SIG-M5 treated with dmso at 0.1 percent for 504 hours (cell line): ENCODE data around the gene CASP1.
"Not testable (repeated sequence)": the region's sequence is repeated elsewhere in the genome, so short reads cannot be mapped to it uniquely, and the experiment has no call there.

Experiments used
- DNase-seq: peaks from one replicate; lab custom pipeline; 2025; ENCODE audit not compliant: unreplicated experiment; lab: John Stamatoyannopoulos, UW

CASP1 gene

DNA sequence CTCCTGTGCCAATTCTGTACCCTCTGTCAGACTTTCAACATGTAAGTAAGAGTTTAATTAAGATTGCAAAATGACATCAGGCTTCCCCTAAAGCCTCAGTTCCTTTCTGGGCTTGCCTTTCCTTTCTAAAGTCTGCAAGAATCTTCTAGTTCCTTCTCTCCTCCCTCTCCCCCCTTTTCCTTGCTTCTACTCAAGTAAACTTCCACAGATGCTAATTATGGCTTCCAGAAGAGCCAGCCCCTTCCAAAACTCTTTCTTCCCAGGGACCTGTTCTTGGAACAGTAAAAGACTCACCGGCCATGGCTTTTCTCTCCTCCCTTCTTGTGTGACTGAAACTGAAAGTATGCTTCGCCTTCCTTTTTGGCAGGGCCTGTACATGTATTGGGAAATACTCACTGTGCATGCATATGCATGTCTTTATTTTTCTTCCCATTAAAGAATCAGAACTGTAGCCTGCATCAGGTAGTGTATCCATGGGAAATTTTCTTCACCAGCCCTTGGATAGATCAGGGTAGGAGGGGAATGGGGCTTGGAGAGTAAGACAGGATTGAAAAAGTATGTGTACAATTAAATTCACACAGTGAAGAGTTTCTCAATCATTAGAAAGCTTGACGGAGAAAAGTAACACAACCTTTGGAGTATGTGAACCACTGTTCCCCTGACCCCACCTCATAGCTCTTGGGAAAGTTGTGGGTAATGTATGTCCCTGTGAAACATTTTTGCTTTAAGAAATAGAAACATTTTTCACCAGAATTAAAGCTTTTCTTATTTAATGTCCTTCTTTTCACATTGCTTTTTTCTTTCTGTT is at the start of gene CASP1:
TSS of gene CASP1 (minus strand) at position 332 of the 808 bp plus-strand sequence. CDS start at position 301, 31 bp downstream.
- DNase-seq = peak; percentile 83

DNA sequence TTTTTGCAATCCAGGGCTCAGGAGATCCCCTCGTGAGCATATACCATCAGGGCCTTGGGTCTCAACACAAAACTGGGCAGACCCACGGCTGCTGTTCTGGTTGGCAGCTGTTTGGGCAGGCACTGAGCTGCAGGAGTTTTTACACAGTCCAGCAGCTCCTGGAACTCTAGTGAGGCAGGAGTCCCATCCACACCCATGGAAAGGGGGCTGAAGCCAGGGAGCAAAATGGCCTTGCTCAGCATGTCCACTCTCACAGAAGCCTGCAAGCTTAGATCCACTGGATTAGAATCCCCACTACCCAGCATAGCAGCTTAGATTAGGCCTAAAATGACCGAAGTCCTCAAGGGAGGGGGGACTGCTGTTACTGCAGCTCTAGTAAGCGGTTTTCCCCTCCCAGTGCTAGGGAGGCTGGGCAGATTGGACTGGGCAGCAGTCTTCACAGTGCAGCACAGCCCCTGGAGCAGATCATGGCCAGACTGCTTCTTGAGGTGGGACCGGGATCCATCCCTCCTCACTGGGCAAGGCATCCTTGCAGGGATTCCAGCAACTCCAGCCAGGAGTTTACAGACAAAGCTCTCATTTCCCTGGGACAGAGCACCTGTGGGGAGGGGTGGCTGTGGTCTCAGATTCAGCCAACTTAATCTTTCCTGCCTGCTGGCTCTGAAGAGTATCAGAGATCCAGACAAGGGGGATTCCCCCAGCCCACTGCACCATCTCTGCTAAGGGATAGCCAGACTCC is 46.6 kb upstream of the CASP1 start:
- DNase-seq = no peak

- not testable (repeated sequence) for DNase-seq
These were observed 45.4 kb upstream of the CASP1 start for GRCh38 chr11:105080171-105080906.

DNA sequence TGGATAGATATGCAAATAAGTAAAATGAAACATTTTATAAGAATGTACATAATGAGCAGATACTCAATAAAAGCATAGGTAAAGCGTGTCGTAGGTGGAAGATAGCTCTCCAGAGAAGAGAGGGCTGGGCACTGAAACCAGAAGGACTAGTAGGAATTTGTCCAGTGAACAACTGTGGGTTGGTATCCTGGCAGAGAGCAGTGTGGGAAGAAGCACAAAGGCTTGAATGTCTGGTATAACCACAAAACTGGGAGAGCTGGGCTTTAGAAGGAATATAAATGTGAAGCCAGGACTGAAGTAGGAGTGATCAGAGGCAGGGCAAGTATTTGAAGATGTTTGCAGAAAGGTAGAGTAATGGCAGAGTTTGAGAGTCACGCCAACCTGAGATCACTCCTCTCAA is 43.3 kb upstream of the CASP1 start:
- no peak for DNase-seq

DNA sequence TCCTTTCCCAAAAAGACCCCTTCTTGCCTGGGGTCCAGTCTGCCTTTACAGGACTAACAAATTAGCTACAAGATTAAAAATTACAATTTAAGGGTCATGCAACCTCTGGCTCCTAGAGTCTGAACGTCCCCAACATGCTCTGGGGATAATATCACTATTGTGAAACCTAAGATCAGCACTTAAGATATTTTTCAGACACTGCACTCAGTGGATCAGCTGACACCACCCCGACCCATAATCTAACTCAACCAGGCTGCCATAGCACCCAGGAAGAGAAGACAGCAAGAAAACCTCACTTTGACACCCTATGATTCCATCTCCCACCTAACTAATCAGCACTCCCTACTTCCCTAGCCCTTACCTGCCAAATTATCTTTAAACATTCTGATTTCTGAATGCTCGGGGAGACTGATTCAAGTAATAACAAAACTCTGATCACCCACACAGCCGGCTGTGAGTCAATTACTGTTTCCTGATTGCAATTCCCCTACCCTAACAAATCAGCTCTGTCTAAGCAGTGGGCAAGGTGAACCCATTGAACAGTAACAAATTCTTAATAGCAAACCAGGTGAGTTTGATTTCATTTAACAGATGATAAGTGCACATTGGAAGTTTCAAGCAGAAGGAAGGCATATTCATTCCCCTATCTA is 42.3 kb upstream of the CASP1 start:
- not testable (repeated sequence) for DNase-seq

- DNase-seq = no peak
These were observed 39.2 kb upstream of the CASP1 start for GRCh38 chr11:105074166-105074530.

DNA sequence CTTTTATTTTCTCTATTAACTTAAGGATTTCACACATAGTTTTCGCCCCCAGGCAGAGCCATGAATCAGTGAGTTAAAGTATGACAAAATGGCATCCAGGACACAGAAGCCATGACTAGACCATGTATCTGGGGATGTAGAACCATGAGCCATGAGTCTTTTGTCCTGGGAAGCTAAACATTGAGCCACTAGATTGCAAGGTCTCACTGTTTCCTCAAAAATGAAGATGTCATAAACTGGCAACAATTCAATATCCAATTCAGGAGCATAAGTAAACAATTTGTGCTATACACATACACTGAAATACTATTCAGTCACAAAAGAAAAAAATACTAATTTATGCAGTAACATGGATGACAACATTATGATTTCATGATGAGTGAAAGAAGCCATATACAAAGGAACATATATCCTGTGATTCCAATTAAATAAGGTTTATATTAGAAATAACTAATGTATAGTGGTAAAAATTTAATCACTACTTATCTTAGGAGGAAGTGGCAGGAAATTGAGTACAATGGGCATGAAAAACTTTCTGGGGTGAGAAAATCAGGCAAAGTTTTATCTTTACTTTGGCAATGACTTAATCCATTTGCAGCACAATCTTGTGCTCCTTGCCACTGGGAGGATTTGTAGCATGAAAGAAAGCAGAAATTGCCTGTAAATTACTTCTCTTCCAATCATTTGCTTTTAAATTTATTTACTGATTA is 38.7 kb upstream of the CASP1 start:
- DNase-seq = no peak

DNA sequence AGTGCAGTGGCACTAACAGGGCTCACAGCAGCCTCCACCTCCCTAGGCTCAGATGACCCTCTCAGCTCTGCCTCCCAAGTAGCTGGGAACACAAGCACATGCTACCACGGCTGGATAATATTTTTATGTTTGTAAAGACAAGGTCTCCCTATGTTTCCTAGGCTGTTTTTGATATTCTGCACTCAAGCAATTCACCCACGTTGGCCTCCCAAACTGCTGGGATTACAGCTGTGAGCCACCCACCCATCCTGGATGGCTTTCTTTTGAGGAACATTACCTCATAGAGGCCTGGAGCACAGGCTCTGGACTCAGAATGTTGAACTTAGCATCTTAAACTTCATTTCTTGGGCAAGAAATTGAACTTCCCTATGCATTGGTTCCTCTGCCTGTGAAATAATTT is 37.1 kb upstream of the CASP1 start:
- not testable (repeated sequence) for DNase-seq

- DNase-seq = no peak
These were observed 36.3 kb upstream of the CASP1 start for GRCh38 chr11:105071089-105071732.

DNA sequence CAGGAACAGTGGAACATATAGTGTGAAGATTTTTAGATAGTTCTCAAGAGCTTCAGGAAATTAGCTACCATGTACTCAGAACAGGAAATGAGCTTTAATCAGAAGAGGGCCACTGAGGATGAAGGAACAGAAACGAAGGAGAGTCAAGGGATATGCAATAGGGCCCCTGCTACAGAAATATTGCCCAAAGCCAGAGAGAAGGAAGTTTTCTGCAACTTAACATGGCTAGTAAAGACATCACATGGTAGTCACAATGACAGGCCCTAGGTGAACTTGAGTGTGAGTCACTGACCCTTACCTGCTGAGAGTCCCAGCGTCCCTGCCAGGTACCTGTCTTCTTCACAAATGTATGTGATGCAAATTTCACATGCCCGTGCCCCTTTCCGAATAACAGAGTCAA is 35.4 kb upstream of the CASP1 start:
- DNase-seq = no peak

- DNase-seq = not testable (repeated sequence)
These were observed 34.8 kb upstream of the CASP1 start for GRCh38 chr11:105069749-105070148.

GRCh38 chr11:105063245-105063941 is 28.4 kb upstream of the CASP1 start:
- not testable (repeated sequence) for DNase-seq

- DNase-seq = no peak
These were observed 22.5 kb upstream of the CASP1 start for GRCh38 chr11:105057432-105057831.

DNA sequence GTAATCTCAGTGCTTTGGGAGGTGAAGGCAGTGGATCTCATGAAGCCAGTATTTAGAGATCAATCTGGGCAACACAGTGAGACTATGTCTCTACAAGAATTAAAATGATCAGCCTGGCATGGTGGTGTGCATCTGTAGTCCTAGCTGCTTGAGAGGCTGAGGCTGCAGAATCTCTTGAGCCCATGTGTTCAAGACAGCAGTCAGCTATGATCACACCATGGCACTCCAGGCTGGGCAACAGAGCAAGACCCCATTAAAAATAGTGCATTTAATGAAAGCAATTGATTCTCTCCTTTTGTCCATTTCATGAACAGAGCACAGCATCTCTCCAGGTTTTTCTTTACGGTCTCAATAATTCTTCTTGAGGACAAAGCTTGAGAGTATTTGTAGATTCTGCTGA is 21.5 kb upstream of the CASP1 start:
- DNase-seq = no peak

- DNase-seq = peak; percentile 13
These were observed 20.0 kb upstream of the CASP1 start for GRCh38 chr11:105054723-105055493.

GRCh38 chr11:105052487-105052886 is 17.5 kb upstream of the CASP1 start:
- DNase-seq = no peak

GRCh38 chr11:105051559-105051958 is 16.6 kb upstream of the CASP1 start:
- no peak for DNase-seq

DNA sequence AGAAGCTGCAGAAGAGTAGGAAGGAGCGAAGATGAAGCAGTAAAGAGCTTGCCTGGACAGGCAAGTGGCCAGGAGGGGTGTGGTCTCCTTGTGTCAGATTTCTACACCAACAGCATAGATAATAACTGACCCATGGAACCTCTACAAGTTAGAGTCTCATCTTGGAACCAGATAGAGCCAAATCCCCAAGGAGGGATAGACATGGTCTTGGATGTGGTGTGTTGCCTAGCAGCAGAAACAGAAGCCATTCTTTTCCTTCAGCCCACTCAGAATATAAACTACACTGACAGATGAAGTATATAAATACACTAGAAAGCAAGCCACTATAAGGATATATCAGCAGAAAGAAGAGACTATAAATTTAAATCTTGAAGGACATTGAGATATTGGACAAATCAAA is 14.5 kb upstream of the CASP1 start:
- DNase-seq = no peak
